Right lobe of liver (tissue), 4 donors: ENCODE data around the gene DST.

Experiments used
- CTCF ChIP-seq, 4 donors: fragments of 200-600 bp in 3 of 4; fragments of 450-650 bp in 1 of 4; IDR thresholded peaks; one replicate each; pipeline versions ENCODE4 v1.5.1 to v1.8.0; 2016 to 2022; ENCODE audit warnings: antibody characterized with exemption in 4 of 4, mild to moderate bottlenecking in 2 of 4
- POLR2A ChIP-seq: fragments of 450-650 bp; IDR thresholded peaks from one replicate; pipeline ENCODE4 v1.6.1; 2017; ENCODE audit warnings: antibody characterized with exemption, mild to moderate bottlenecking
- donor health status: DM: no; HTN: no; CAD: no.
- donor health status: DM: no; HTN: no; CAD: no.
- donor health status: DM: no; HTN: yes; CAD: no.

DNA sequence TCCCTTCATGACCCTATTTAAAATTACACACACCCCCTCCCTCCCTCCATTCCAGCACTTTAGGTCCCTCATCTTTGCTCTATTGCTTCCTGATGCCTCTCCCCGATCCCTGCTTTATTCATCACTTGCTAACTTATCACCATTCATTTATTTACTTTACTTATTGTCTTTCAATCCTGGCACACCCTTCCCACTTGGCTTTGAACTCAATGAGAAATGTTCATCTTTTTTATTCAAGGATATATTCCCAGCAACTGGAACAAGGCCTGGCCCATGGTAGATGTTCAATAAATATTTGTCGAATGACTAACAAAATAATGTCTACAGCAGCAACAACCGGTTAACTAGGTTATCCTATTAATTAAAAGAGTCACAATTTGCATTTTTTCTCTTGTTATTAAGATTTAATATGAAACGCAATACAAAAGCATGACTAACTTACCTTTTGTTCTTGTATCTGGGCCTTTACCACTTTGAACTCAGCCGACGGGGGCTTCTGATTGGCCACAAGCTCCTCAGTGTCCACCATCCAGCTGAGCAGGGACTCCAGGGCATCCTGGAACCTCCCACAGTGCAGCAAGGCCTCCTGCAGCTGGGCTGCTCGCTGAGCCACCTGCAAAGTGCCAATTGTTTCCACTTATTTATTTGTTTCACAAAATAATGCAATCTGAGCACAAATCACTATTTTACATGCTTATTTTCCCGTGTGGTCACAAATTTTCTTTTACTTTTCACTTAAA is 107.8 kb downstream of the DST start:
- TF ChIP-seq CTCF (IDR thresholded peaks at IDR 0.05), result no peak
- TF ChIP-seq POLR2A, result no peak
